PC-3 (cell line): Measurements from ENCODE around the gene ARHGEF11. TPM values are rescaled to one million over a fixed set of nuclear protein-coding genes. Genes with fewer than 3 reads are reported as not detected.

Source experiments
- ATAC-seq: fragments of 200-7000 bp; cut with Tn5 transposase; 2 replicates; pipeline ENCODE4 v1.9.1; 2020; ENCODE audit warnings: mild to moderate bottlenecking, moderate library complexity
- BruUV-seq: library from RNA; stranded (reverse); fragments of 400-500 nt; replicated peaks from 2 replicates; lab custom pipeline; 2021; lab: Mats Ljungman, UMichigan
- CTCF ChIA-PET: fragments of 300-600 bp; sonication (Branson Sonifier 250); formaldehyde crosslinking; loops from one replicate; lab custom pipeline; 2022; ENCODE audit warnings: antibody characterized with exemption; lab: Charles Lee
- POLR2A ChIA-PET: fragments of 300-600 bp; sonication (Branson Sonifier 250); formaldehyde crosslinking; loops from one replicate; lab custom pipeline; 2022; ENCODE audit warnings: antibody characterized with exemption; ENCODE audit not compliant: unreplicated experiment; lab: Charles Lee
- DNase-seq: peaks from one replicate; pipeline ENCODE4 v3.0.0-alpha.2; 2015
- H2AFZ ChIP-seq: fragments of 300-600 bp; sonication (generic); 2 replicates; pipeline ENCODE4 v1.6.0; 2016; ENCODE audit warnings: antibody characterized with exemption, low read length
- H3F3A ChIP-seq: fragments of 300-600 bp; sonication (generic); one replicate; pipeline ENCODE4 v1.6.0; 2017; ENCODE audit warnings: antibody characterized with exemption, low read length, control low read depth, mild to moderate bottlenecking; ENCODE audit not compliant: unreplicated experiment
- H3K27ac ChIP-seq: fragments of 300-600 bp; sonication (generic); 2 replicates; pipeline ENCODE4 v1.5.1; 2016; ENCODE audit warnings: mild to moderate bottlenecking, low read length
- H3K27me3 ChIP-seq: fragments of 300-600 bp; sonication (generic); 2 replicates; pipeline ENCODE4 v1.6.1; 2016; ENCODE audit warnings: low read length, mixed read lengths
- H3K36me3 ChIP-seq: fragments of 300-600 bp; sonication (generic); 2 replicates; pipeline ENCODE4 v1.6.1; 2016; ENCODE audit warnings: low read depth, mixed run types, low read length, mixed read lengths
- H3K4me1 ChIP-seq: fragments of 300-600 bp; sonication (generic); 2 replicates; pipeline ENCODE4 v1.5.1; 2016; ENCODE audit warnings: low read length; ENCODE audit not compliant: insufficient read depth
- H3K4me2 ChIP-seq: fragments of 300-600 bp; sonication (generic); 2 replicates; pipeline ENCODE4 v1.6.0; 2016; ENCODE audit warnings: low read length
- H3K4me3 ChIP-seq: fragments of 300-600 bp; sonication (generic); 2 replicates; pipeline ENCODE4 v1.5.1; 2016; ENCODE audit warnings: mild to moderate bottlenecking, low read length, mixed read lengths
- H3K79me2 ChIP-seq: fragments of 300-600 bp; sonication (generic); 2 replicates; pipeline ENCODE4 v1.6.1; 2017; ENCODE audit warnings: low read length, mixed read lengths
- H3K9ac ChIP-seq: fragments of 300-600 bp; sonication (generic); 2 replicates; pipeline ENCODE4 v1.6.0; 2016; ENCODE audit warnings: mild to moderate bottlenecking, low read length
- H3K9me2 ChIP-seq: fragments of 300-600 bp; sonication (generic); replicated peaks from 2 replicates; pipeline ENCODE4 v1.6.1; 2016; ENCODE audit warnings: mixed run types, low read length, mixed read lengths
- H3K9me3 ChIP-seq: fragments of 300-600 bp; sonication (generic); 2 replicates; pipeline ENCODE4 v1.6.1; 2016; ENCODE audit warnings: low read length, mixed read lengths
- H4K20me1 ChIP-seq: fragments of 300-600 bp; sonication (generic); 2 replicates; pipeline ENCODE4 v1.6.1; 2016; ENCODE audit warnings: low read length, mixed read lengths
- EZH2 ChIP-seq: fragments of 300-600 bp; sonication (generic); IDR thresholded peaks from one replicate; pipeline ENCODE4 v1.6.1; 2017; ENCODE audit warnings: antibody characterized with exemption, mild to moderate bottlenecking, low read length; ENCODE audit not compliant: unreplicated experiment
- EZH2phosphoT487 ChIP-seq: fragments of 300-600 bp; sonication (generic); IDR thresholded peaks from 2 replicates; pipeline ENCODE4 v1.6.1; 2018; ENCODE audit warnings: mild to moderate bottlenecking, antibody characterized with exemption, low read length, borderline replicate concordance
- intact Hi-C: fragments of 100-400 bp; cut with micrococcal nuclease; formaldehyde crosslinking; loops from 2 replicates; pipeline ENCODE4 v1.9.0; 2023
- total RNA-seq: library from RNA; depleted of rRNA; stranded (reverse); fragments of >200 nt; gene quantifications from 2 replicates; pipeline ENCODE4 v1.2.3, GENCODE V29; 2014
- TF ChIP-seq, protein P1 (sequence below): fragments of 300-600 bp; sonication (generic); conservative IDR thresholded peaks from 2 replicates; pipeline ENCODE4 v1.5.1; 2017; ENCODE audit warnings: antibody characterized with exemption, low read depth, mild to moderate bottlenecking, low read length

Gene ARHGEF11
- total RNA-seq, 1 experiment from 2014 or later: 31.1 TPM

DNA sequence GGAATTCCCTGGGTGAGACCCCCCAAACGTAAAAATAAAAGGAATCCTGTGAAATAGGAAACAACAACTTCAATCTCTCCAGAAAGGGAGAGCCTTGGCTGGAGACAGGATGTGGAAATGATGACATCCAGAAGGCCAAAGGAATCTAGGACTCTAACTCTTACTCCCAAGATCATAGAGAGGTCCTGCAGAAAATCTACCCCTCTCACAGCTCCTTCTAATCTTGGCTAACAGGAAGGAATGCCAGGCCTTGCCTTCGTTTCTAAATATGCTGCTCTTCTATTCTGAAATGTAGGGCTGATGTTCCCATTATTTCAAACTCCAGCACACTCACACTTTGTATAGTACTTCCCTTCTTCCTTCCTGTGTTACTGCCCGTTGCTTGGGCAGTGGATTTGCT lies 40.7 kb downstream of the ARHGEF11 start:
- H3K27ac ChIP-seq: no peak overlapping the region
- H3F3A ChIP-seq: no peaks in the 10 kb centered on the region
- TF ChIP-seq EZH2phosphoT487: no peak
- TF ChIP-seq, protein P1, sequence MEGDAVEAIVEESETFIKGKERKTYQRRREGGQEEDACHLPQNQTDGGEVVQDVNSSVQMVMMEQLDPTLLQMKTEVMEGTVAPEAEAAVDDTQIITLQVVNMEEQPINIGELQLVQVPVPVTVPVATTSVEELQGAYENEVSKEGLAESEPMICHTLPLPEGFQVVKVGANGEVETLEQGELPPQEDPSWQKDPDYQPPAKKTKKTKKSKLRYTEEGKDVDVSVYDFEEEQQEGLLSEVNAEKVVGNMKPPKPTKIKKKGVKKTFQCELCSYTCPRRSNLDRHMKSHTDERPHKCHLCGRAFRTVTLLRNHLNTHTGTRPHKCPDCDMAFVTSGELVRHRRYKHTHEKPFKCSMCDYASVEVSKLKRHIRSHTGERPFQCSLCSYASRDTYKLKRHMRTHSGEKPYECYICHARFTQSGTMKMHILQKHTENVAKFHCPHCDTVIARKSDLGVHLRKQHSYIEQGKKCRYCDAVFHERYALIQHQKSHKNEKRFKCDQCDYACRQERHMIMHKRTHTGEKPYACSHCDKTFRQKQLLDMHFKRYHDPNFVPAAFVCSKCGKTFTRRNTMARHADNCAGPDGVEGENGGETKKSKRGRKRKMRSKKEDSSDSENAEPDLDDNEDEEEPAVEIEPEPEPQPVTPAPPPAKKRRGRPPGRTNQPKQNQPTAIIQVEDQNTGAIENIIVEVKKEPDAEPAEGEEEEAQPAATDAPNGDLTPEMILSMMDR: no peak
- TF ChIP-seq EZH2: no peak
- peaks cover 4% of the 10 kb centered on the region; the same call in 1 of the 2 replicates for H4K20me1 ChIP-seq
- H3K27me3 ChIP-seq: no peaks in the 10 kb centered on the region
- ChIA-PET CTCF (no interaction called here), POLR2A (no interaction called here)
- intact Hi-C loops: no loop called here
- no TSS peak for BruUV-seq
- H3K4me1 ChIP-seq: 0 out of 2 replicates have a peak, but pooled peaks cover 6% of the 10 kb centered on the region
- no peaks in the 10 kb centered on the region for H3K9me3 ChIP-seq
- H3K4me2 ChIP-seq: no peak overlapping the region
- H3K4me3 ChIP-seq: no peak overlapping the region
- no peak overlapping the region for H2AFZ ChIP-seq
- H3K9ac ChIP-seq: no peak overlapping the region
- ATAC-seq (no peak), DNase-seq (no peak)
- H3K9me2 ChIP-seq: no peaks in the 10 kb centered on the region
- no peaks in the 10 kb centered on the region for H3K36me3 ChIP-seq
- H3K79me2 ChIP-seq: peaks cover 20% of the 10 kb centered on the region; the same call in 1 of the 2 replicates

DNA sequence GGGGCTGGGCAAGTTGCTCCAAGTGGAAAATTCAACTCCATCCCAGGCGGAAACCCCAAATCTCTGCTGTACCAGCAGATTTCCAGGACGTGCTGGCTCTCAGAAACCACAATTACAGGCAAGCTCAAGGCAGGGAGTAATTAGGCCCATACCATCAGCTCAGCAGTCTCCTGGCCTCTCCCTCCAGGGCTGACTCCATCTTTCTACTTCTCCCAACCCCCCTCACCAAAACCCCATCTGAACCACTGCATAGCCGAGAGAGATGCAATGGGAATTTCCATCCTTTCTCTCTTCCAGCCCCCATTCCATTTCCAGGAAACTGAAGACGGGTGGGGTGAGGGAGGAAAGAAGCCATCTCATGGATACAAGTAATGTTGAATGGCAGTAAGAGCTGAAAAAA lies 41.2 kb downstream of the ARHGEF11 start:
- no peaks in the 10 kb centered on the region for H3K9me3 ChIP-seq
- intact Hi-C loops: no loop called here
- 0 out of 2 replicates have a peak, but pooled peaks cover 6% of the 10 kb centered on the region for H3K4me1 ChIP-seq
- TF ChIP-seq, protein P1: no peak
- no peak for TF ChIP-seq EZH2phosphoT487
- TF ChIP-seq EZH2: no peak
- POLR2A ChIA-PET: no interaction called here
- no peak for DNase-seq
- H3K9ac ChIP-seq: no peak overlapping the region
- H3F3A ChIP-seq: no peaks in the 10 kb centered on the region
- peaks cover 4% of the 10 kb centered on the region; the same call in 1 of the 2 replicates for H4K20me1 ChIP-seq
- CTCF ChIA-PET: no interaction called here
- no peaks in the 10 kb centered on the region for H3K27me3 ChIP-seq
- no peak for ATAC-seq
- no peak overlapping the region for H2AFZ ChIP-seq
- H3K79me2 ChIP-seq: peaks cover 20% of the 10 kb centered on the region; the same call in 1 of the 2 replicates
- no peaks in the 10 kb centered on the region for H3K36me3 ChIP-seq
- no peak overlapping the region for H3K4me2 ChIP-seq
- no peak overlapping the region for H3K27ac ChIP-seq
- BruUV-seq: no TSS peak
- no peaks in the 10 kb centered on the region for H3K9me2 ChIP-seq
- H3K4me3 ChIP-seq: no peak overlapping the region

DNA sequence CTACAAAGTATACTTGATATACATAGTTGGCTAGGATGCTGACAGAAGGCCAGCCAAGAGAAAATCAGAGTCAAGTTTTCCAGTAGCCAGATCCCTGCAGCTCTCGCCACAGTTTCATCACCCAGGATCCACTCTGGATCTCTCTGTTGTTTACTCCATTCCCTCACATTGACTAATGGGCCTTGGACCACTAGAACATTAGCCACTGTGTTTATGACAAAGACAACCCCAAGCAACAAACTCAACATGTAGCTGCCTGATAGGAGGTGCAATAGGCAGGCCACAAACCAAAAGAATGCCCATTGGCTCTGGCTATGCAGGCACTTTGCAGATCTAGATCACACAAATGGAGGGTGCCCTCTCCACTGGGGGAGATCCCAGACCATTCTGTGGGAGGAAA lies 44.2 kb downstream of the ARHGEF11 start:
- CTCF ChIA-PET: no interaction called here
- 0 out of 2 replicates have a peak, but pooled peaks cover 6% of the 10 kb centered on the region for H3K4me1 ChIP-seq
- POLR2A ChIA-PET: no interaction called here
- H3K27ac ChIP-seq: no peak overlapping the region
- H3K36me3 ChIP-seq: no peaks in the 10 kb centered on the region
- H3K4me2 ChIP-seq: no peak overlapping the region
- TF ChIP-seq EZH2phosphoT487 (no peak), EZH2 (no peak)
- TF ChIP-seq, protein P1: no peak
- ATAC-seq: no peak
- peaks cover 4% of the 10 kb centered on the region; the same call in 1 of the 2 replicates for H4K20me1 ChIP-seq
- no peaks in the 10 kb centered on the region for H3F3A ChIP-seq
- no peaks in the 10 kb centered on the region for H3K9me3 ChIP-seq
- no peak overlapping the region for H2AFZ ChIP-seq
- no peak overlapping the region for H3K4me3 ChIP-seq
- H3K9me2 ChIP-seq: no peaks in the 10 kb centered on the region
- BruUV-seq: no TSS peak
- intact Hi-C loops: no loop called here
- H3K9ac ChIP-seq: no peak overlapping the region
- peaks cover 19% of the 10 kb centered on the region for H3K79me2 ChIP-seq
- no peak for DNase-seq
- no peaks in the 10 kb centered on the region for H3K27me3 ChIP-seq
